Stimulated activated naive CD4-positive, alpha-beta T cell (primary cell): ENCODE measurements around the gene TMPRSS11A.

Source experiments
- DNase-seq, 6 experiments: peaks; one replicate each; lab custom pipeline; 2025; lab: John Stamatoyannopoulos, UW

TMPRSS11A gene

DNA sequence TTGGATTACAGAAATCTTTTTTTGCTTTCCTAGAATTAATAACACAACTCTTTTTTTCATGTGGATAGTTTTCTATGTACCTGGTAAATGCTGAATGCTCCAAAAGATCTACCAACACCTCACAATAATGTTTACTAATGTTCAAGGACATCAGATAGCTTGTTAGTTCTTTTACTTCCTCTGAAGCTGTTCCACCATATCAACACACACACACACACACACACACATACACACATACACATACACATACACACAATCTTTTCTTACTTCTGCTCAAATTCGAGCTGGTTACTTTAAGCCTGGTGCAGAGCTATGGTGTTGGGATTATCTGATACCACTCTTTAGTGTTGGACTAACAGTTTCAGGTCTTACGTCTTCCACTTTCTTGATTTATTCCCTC, 51.2 kb downstream of the TMPRSS11A start:
- DNase-seq, result no peak

DNA sequence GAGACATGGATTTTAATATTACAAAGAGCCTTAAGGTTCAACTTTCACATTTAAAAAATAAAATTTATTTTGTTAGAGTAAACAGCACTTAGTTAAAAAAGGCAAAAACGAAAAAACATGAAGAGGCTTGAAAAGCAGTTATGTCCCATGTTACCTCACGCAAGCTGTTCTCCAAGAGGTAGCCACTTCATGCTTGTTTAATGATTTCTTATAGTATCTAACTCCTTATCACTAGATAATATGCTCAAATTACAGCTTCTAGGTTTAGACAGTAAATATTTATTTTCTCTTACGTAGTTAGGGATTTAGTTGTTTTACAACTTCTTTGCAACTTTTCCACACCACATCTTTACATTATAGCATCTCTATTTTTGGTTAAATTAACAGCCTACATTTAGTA, 51.7 kb downstream of the TMPRSS11A start:
- DNase-seq, result no peak

DNA sequence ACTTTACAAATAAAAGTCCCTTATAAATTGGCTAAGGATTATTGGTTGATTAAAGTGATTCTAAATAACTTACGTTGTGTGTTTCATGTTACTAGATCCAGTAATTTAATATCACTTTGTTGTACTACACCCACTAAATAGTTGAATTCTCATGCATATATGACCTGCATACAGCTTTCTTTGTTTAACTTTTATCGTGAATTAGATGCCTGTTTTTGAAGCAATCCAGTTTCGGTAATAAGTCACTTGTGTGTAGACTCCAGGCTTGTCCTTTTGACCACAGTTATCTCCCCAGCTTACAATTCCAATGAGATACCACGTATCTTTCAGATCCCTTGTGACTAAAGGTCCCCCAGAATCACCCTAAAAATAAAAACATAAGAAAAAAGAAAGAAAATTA, 52.2 kb downstream of the TMPRSS11A start:
- no peak for DNase-seq

DNA sequence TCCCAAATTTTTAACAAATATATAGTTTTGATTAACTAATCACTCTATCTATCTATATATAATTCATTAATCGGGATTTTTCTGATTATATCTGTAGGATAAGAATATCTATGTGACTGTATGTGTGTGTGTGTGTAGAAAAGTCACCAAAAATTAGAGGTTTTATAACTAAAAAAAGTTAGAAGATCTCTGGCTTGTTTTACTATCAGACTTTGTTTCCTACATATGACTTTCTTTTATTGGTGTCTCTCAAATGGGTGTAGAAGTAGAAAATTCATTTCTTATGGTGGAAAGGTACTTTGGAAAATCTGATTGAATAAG, 52.7 kb downstream of the TMPRSS11A start:
- DNase-seq, result no peak

DNA sequence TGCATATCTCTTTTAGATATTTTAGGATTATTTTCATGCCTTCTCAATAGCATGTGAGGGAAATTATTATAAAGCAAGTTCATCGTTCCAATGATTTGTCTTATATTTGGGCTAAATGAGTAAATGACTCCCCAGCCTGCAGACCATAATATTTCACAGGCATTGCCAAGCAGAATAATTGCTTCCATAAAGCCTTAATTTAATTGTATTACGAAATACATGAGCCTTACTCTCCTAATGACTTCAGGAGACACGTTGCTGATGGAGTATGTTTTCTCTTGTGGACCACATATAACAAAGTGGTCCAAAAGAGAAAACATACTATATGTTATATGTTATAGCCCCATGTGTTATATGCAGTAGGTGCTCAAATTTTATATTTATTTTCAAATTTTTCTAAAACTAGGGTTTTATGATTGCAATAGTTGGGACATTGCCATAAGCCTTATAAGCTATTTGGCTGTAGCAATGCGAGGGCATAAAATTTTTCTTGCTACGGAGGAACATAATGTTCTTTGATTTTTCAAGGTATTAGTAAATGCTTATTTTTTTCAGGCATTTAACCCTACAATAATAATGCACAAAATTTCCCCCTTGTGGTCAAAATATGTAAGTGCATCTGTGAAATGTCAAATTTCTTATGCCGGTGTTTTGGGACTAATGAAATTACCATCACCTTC, 53.2 kb downstream of the TMPRSS11A start:
- DNase-seq, result peak in 2 of 6 experiments; percentile 2

DNA sequence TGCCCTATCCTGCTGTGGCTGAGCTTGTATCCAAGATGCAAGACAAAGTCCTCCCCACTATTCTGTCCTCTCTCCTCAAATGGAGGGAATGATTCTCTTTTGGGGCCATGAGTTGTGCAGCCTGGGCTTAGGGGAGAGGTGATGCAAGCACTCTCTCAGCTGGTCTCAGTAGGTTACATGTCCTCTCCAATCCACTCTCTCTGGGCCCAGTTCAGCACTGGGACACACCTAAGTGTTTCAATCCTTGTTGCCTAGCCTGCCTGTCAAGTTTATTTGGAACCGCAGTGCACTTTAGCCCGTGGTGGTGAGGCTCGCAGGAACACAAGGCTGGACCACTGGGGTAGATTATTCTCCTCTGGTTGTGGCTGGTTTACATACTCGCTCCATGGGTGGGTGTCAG, 55.6 kb downstream of the TMPRSS11A start:
- DNase-seq, result no peak

DNA sequence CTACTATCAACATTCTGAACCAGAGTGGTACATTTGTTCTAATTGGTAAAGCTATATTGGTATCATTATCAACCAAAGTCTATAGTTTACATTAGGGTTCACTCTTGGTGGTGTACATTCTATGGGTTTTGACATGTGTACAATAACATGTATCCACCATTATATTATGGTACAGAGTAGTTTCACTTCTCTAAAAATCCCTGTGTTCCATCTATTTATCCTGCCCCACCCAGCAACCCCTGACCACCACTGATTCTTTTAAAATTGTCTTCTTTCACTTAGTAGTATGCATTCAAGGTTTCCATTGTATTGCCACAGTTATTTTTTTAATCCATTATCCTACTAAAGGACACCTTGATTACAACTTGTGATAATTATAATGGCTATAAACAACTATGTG, 64.2 kb downstream of the TMPRSS11A start:
- no peak for DNase-seq

DNA sequence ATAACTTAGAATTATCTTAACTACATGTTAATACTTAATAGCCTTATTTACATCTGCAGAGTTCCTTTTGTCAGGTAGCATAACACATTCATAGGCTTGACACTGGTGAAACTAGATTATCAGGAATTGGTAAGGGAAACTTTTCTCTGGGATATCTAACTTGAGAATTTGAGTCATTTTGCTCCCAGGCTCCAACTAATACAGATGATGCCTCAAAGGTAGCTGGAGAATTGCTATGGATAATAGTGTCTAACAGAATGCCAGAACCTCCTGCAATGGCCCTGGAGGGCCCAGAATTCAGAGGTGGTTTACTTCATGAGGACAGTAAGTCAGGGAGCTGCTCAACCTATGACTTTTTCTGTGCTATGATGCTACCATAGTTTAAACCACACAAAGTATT, 65.6 kb downstream of the TMPRSS11A start:
- DNase-seq, result no peak

DNA sequence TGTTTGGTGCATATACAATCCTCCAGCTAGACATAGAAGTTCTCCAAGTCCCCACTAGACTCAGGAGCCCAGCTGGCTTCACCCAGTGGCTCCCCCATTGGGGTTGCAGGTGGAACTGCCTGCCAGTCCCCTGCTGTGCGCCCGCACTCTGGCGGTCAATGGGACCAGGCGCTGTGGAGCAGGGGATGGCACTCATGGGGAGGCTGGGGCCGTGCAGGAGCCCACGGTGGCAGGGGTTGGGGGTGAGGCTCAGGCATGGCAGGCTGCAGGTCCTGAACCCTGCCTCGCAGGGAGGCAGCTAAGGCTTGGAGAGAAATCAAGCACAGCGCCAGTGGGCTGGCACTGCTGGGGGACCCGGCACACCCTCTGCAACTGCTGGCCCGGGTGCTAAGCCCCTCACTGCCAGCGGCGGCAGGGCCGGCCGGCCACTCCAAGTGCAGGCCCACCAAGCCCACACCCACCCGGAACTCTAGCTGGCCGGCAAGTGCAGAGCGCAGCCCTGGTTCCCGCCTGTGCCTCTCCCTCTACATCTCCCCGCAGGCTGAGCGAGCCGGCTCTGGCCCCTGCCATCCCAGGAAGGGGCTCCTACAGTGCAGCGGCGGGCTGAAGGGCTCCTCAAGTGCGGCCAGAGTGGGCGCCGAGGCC, 66.8 kb downstream of the TMPRSS11A start:
- no peak for DNase-seq

DNA sequence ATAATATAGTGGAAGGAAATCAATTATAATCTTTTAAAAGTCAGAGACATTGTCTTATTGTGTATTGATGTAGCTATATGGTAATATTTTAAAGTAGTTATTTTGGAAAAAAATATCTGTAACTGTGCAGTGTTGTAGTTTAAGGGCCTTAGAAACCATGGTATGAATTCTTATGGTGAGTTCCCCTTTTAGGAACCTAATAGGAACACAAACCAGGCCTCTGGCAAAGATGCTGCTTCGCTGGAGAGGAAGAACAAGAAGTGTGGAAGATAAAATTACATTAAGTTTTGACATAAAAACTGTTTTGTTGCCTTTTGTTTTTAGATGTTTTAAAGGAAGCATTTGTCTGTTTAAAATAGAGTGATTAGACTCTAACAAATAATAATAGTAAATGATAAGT, 68.6 kb downstream of the TMPRSS11A start:
- no peak for DNase-seq

DNA sequence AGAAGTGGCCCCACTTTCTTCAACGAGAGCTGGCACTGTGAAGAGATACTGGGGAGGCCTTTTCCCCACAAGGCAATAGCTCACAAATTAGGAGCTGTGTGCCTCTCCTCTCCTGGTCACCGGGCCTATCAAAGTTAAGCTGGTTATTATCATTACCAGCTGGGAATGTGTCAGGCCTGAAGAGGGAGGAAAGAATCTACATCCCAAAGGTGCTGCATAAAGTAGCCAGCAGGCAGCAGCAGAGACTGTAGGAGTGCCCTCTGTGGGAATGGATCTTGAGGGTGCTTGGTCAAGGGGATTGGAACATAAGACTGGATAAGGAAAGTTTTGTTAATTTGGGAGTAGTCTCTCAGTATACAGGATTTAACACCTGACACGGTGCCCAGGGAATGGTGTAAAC, 70.4 kb downstream of the TMPRSS11A start:
- no peak for DNase-seq

DNA sequence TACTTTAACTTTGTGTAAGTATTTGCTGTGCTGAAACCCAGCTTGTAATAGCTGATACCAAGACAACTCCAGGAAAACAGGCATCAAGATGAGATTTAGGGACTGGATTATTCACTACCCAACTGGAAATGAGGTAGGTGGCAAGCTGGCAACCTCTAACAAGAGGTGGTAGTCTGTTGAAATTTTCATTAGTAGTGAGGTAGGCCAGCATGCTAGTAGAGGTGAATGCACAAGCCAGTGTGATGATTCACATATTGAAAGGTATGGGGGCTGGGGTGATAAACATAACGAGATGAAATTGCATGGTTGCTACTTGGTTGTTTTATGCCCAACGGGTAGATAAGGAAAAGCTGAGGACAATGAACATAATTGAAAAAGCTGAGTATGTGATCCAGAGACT, 71.0 kb downstream of the TMPRSS11A start:
- DNase-seq, result no peak

DNA sequence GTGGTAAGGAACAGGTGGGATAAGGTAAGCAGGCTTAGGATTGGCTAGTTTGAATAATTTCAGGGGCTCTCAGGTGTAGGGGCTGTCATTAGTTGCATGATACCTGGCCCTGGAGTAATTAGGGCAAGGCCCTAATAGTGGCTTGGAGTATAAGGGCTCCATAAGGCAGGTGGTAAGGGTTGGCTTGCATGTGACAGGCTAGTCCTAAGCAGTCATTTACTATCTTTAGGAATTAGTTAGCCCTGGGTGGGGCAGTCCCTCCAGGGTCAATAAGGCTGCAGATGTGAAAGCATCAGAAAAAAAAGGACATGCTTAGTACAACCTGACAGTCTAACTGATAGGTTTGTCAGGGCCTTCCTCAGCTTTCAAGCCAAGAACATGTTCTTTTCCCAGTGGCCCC, 71.6 kb downstream of the TMPRSS11A start:
- DNase-seq, result no peak

DNA sequence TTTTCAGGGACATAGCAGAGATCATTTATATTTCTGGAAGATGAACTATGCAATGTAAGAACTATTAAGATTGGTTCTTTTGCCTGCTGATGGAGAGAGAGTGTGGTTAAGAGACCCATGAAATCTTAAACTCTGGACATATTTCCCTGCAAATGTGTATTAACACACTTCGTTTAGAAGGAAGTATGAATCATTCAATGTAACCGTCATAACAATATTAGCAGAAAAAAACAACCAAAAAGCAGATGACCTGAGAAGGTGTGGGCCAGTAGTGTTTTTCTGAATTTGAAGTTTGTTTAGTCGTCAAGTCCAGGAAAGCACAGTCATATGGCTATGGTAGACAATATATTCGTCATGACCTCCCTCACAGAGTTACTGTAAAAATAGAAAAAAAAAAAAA, 77.0 kb downstream of the TMPRSS11A start:
- no peak for DNase-seq

DNA sequence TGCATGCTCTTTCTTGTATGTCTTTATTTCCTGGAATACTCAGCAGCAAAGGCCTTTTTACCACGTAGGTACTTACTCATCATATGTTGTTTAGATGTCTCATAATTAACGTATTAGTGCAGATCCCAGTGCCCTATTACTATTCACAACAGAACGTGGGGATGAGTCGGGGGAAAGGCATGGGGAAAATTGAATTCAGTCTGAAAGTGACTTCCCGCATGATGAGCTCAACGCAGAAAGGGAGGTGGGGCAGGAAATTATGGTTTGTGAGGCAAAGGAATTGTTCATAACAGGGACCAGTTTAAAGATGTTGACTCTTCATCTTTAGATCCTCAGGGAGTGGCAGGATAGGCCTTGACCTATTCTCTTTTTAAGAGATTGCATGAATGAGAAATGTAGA, 77.5 kb downstream of the TMPRSS11A start:
- DNase-seq, result no peak

DNA sequence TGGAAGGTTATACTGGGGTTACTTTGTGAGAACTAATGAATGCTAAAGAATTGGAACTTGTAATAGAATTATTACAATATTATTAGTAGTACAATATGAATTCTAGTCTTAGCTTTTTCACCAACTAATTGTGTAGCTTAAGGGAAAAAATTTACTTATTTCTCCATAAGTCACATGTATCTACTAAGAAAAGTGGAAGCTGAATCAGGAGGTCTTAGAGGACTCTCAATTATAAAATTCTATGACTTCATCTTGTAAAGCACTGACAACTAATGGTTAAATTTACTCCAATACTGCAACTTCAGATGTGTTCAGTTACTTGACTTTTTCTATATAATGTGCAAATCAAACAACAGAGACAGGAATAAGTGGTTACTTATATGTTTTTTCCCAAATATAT, 78.6 kb downstream of the TMPRSS11A start:
- no peak for DNase-seq

DNA sequence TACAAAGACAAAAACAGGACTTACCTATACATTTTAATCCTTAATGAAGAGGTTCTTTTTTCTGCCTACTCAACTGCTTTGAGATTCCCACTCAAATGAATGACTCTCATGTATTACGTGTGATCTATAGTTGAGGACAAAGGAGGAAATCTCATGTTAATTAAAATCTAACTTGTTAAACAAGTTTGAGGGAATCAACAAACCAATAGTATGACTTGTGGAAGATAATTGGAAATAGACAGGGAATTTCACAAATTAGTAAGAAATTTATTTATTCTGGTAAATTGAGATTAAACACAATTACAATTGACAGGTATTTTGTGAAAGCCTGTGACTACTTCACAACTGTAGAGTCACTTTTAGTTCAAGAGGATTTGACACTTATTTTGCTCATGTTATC, 79.4 kb downstream of the TMPRSS11A start, which contains the start of gene TMPRSS11D:
TMPRSS11D (minus strand) TSS at position 101 of the 400 bp plus-strand sequence; CDS start at position 32, 69 bp downstream.
- DNase-seq, result no peak

DNA sequence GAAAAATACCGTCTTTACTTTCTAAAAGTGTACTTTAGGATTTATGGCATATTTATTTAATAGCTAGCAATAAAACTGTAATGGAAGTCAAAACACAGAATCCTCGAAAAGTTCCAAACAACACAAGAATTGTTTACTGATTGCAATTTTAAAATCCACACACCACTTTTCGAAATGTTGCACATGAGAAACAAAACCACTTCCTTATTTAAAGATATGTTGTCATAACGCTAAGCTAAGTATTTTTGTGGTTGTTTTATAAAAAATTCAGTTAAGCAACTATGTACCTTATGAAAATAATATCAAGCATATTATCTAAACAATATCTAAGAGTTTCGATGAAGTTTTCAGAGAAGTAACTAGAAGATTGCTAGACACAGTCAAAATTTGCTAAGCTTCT, 79.8 kb downstream of the TMPRSS11A start:
- DNase-seq, result no peak

DNA sequence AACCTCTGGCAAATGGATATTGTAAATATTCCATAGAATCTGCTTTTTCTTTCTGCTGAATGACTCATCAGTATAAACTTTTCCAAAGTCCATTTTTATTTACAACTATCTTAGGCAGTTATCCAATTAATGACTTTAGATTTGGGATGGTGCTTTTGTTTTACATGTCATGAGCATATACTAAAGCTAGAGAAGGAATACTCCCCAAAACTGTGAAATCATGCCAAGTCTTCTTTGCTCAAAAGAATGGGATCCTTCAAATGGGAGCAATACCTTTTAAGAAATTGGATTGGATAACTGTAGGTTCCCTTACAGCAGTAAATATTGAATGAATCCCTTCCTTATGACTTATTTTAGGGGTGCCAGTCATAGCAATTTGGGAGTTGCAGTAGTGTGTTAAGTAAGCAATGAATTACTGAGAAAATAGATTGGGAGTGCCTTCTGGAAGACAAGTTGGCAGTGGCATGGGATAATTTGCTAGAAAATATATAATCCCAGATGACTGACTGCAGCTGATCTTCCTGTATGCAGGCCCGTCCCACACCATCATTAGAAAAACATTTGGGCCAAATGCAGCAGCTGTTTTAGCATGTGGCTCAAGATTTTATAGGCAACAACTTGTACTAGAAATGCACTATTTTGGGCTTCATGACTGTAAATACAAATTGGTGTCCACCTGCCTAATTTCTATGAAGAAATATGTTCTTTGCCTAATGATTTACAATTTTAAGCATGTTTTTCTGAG, 82.3 kb downstream of the TMPRSS11A start:
- no peak for DNase-seq

DNA sequence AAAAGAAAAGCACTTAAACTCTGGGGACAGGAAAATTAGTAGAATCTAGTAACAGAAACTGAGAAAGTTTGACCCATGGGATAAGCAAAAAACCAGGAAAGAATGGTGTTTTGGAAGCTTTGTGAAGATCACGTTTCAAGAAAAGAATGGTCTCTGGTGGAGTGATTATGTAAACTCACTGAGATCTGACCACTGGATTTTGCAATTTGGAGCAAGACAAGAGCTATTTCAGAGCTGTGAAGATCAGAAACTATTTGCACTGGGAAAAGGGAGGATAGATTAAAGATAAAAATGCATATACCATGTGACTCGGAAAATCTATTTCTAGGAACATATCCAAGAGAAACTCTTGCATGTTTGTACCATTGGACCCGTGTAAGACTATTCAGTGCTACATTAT, 83.8 kb downstream of the TMPRSS11A start:
- DNase-seq, result no peak

DNA sequence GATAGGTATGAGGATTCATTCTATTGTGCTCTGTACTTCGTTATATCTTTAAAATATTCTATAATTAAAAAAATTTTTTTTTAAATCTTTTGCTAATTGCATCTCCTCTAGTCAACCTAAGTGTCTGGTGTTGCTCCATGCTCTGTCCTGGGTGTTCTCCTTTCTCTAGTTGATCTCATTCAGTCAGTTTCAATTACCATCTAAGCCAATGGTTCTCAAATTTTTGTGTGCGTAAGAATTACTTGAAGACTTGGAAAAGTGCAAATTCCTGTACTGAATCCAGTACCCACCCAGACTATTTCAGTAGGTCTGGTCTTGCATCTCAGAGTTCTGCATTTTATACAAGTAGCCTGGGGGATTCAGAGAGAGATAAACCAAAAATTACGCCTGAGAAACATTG, 86.2 kb downstream of the TMPRSS11A start:
- no peak for DNase-seq

DNA sequence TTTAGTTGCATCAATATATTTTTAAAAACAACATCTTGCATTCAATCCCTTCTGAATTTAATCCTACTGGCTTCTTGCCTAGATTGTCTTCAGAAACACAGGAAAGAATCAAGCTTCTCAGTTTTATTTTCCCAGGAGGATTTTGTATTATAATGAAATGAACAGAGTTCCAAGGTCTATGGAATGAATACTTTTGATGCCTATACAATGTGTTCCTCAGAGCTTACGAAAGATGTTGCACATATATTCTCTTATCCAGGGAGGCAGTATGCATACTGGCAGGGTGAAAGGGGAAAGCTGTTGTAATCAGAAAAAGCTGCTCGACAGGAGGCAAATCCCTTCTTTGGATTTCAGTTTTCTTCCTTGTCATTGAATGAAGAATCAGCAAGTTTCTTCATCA, 88.3 kb downstream of the TMPRSS11A start:
- no peak for DNase-seq

DNA sequence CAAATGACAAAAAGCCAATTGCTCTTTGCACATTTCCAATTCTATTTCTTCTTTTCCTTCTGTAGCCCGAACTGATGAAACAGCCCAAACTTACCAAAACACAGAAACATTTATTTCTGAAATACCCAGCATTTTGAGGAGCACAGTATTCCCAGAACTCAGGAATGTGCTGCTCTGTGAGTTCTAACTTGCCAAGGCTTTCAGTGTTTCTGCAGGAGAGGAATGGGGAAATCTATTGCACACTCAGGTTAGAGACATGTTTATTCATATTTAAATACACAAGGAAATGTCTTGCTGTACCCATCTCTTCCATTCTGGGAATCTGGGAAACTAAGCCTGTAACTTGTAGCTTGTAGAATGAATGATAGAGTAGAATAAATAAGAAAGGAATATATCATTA, 90.2 kb downstream of the TMPRSS11A start:
- DNase-seq, result no peak
